Stimulated activated naive CD8-positive, alpha-beta T cell treated with anti-CD3 and anti-CD28 coated beads, Interleukin-15, Interleukin-2, amounts not matched to agents 100 ng/mL and 50 ng/mL, for 24 hours (primary cell): Measurements from ENCODE around the gene UNC79.

Source experiments
- H3K27ac Mint-ChIP-seq: one replicate; pipeline ENCODE4 v1.8.0; 2021; ENCODE audit warnings: mild to moderate bottlenecking, mixed read lengths
- H3K27me3 Mint-ChIP-seq: one replicate; pipeline ENCODE4 v1.8.0; 2021; ENCODE audit warnings: mixed read lengths
- H3K36me3 Mint-ChIP-seq: one replicate; pipeline ENCODE4 v1.8.0; 2021; ENCODE audit warnings: low read depth, mixed read lengths
- H3K4me1 Mint-ChIP-seq: one replicate; pipeline ENCODE4 v1.8.0; 2021; ENCODE audit warnings: low read depth, mixed read lengths
- H3K4me3 Mint-ChIP-seq: one replicate; pipeline ENCODE4 v1.8.0; 2021; ENCODE audit warnings: mild to moderate bottlenecking, mixed read lengths
- H3K9me3 Mint-ChIP-seq: one replicate; pipeline ENCODE4 v1.8.0; 2021; ENCODE audit warnings: mixed read lengths

The UNC79 gene

GRCh38 chr14:93737634-93738033, 306.9 kb downstream of the UNC79 start:
- no peaks in the 10 kb centered on the region for H3K36me3 Mint-ChIP-seq
- H3K27ac Mint-ChIP-seq = no peak overlapping the region
- H3K9me3 Mint-ChIP-seq = no peaks in the 10 kb centered on the region
- no peaks in the 10 kb centered on the region for H3K27me3 Mint-ChIP-seq
- no peak overlapping the region for H3K4me3 Mint-ChIP-seq
- no peaks in the 10 kb centered on the region for H3K4me1 Mint-ChIP-seq

GRCh38 chr14:93741556-93742230, 311.0 kb downstream of the UNC79 start:
- Mint-ChIP-seq H3K9me3 (no peaks in the 10 kb centered on the region), H3K27ac (no peak overlapping the region), H3K4me1 (no peaks in the 10 kb centered on the region), H3K4me3 (no peak overlapping the region), H3K36me3 (no peaks in the 10 kb centered on the region), H3K27me3 (no peaks in the 10 kb centered on the region)

- Mint-ChIP-seq H3K36me3 (no peaks in the 10 kb centered on the region), H3K27ac (no peak overlapping the region), H3K9me3 (no peaks in the 10 kb centered on the region), H3K4me1 (no peaks in the 10 kb centered on the region), H3K4me3 (no peak overlapping the region), H3K27me3 (no peaks in the 10 kb centered on the region)
Observed at GRCh38 chr14:93742761-93743160, 312.0 kb downstream of the UNC79 start.

GRCh38 chr14:93743270-93744060, 312.7 kb downstream of the UNC79 start:
- Mint-ChIP-seq H3K27ac (no peak overlapping the region), H3K4me3 (no peak overlapping the region), H3K27me3 (no peaks in the 10 kb centered on the region), H3K9me3 (no peaks in the 10 kb centered on the region), H3K36me3 (no peaks in the 10 kb centered on the region), H3K4me1 (no peaks in the 10 kb centered on the region)

- no peak overlapping the region for H3K4me3 Mint-ChIP-seq
- no peaks in the 10 kb centered on the region for H3K9me3 Mint-ChIP-seq
- H3K27ac Mint-ChIP-seq = no peak overlapping the region
- no peaks in the 10 kb centered on the region for H3K27me3 Mint-ChIP-seq
- H3K4me1 Mint-ChIP-seq = no peaks in the 10 kb centered on the region
- no peaks in the 10 kb centered on the region for H3K36me3 Mint-ChIP-seq
Observed at GRCh38 chr14:93744176-93744575, 313.4 kb downstream of the UNC79 start.

- H3K27me3 Mint-ChIP-seq = no peaks in the 10 kb centered on the region
- H3K4me1 Mint-ChIP-seq = no peaks in the 10 kb centered on the region
- no peaks in the 10 kb centered on the region for H3K9me3 Mint-ChIP-seq
- no peak overlapping the region for H3K4me3 Mint-ChIP-seq
- no peak overlapping the region for H3K27ac Mint-ChIP-seq
- H3K36me3 Mint-ChIP-seq = no peaks in the 10 kb centered on the region
Observed at GRCh38 chr14:93744876-93745275, 314.1 kb downstream of the UNC79 start.

- no peaks in the 10 kb centered on the region for H3K9me3 Mint-ChIP-seq
- no peaks in the 10 kb centered on the region for H3K4me1 Mint-ChIP-seq
- H3K27ac Mint-ChIP-seq = no peak overlapping the region
- H3K27me3 Mint-ChIP-seq = no peaks in the 10 kb centered on the region
- H3K4me3 Mint-ChIP-seq = no peak overlapping the region
- H3K36me3 Mint-ChIP-seq = no peaks in the 10 kb centered on the region
Observed at GRCh38 chr14:93745603-93746273, 315.0 kb downstream of the UNC79 start.

GRCh38 chr14:93747102-93747501, 316.4 kb downstream of the UNC79 start:
- H3K4me1 Mint-ChIP-seq = no peaks in the 10 kb centered on the region
- H3K36me3 Mint-ChIP-seq = no peaks in the 10 kb centered on the region
- H3K9me3 Mint-ChIP-seq = no peaks in the 10 kb centered on the region
- no peak overlapping the region for H3K27ac Mint-ChIP-seq
- H3K4me3 Mint-ChIP-seq = no peak overlapping the region
- no peaks in the 10 kb centered on the region for H3K27me3 Mint-ChIP-seq

- no peaks in the 10 kb centered on the region for H3K27me3 Mint-ChIP-seq
- H3K4me3 Mint-ChIP-seq = no peak overlapping the region
- H3K4me1 Mint-ChIP-seq = no peaks in the 10 kb centered on the region
- H3K36me3 Mint-ChIP-seq = no peaks in the 10 kb centered on the region
- H3K27ac Mint-ChIP-seq = no peak overlapping the region
- no peaks in the 10 kb centered on the region for H3K9me3 Mint-ChIP-seq
Observed at GRCh38 chr14:93747560-93747959, 316.8 kb downstream of the UNC79 start.

GRCh38 chr14:93748208-93749075, 317.7 kb downstream of the UNC79 start:
- H3K4me3 Mint-ChIP-seq = no peak overlapping the region
- H3K27me3 Mint-ChIP-seq = no peaks in the 10 kb centered on the region
- H3K9me3 Mint-ChIP-seq = no peaks in the 10 kb centered on the region
- H3K4me1 Mint-ChIP-seq = no peaks in the 10 kb centered on the region
- H3K36me3 Mint-ChIP-seq = no peaks in the 10 kb centered on the region
- H3K27ac Mint-ChIP-seq = no peak overlapping the region

GRCh38 chr14:93749076-93749420, 318.3 kb downstream of the UNC79 start:
- Mint-ChIP-seq H3K27ac (no peak overlapping the region), H3K27me3 (no peaks in the 10 kb centered on the region), H3K9me3 (no peaks in the 10 kb centered on the region), H3K4me1 (no peaks in the 10 kb centered on the region), H3K4me3 (no peak overlapping the region), H3K36me3 (no peaks in the 10 kb centered on the region)

GRCh38 chr14:93751946-93752655, 321.4 kb downstream of the UNC79 start:
- Mint-ChIP-seq H3K4me1 (no peaks in the 10 kb centered on the region), H3K4me3 (no peak overlapping the region), H3K27me3 (no peaks in the 10 kb centered on the region)

GRCh38 chr14:93752980-93753561, 322.3 kb downstream of the UNC79 start:
- Mint-ChIP-seq H3K27ac (no peak overlapping the region), H3K4me1 (no peaks in the 10 kb centered on the region), H3K9me3 (no peaks in the 10 kb centered on the region), H3K27me3 (no peaks in the 10 kb centered on the region), H3K36me3 (no peaks in the 10 kb centered on the region), H3K4me3 (no peak overlapping the region)

More at GRCh38 chr14:93751946-93752655, 321.4 kb downstream of the UNC79 start:
- Mint-ChIP-seq H3K9me3 (no peaks in the 10 kb centered on the region), H3K36me3 (no peaks in the 10 kb centered on the region), H3K27ac (no peak overlapping the region)

GRCh38 chr14:93753647-93754046, 322.9 kb downstream of the UNC79 start:
- Mint-ChIP-seq H3K27me3 (no peaks in the 10 kb centered on the region), H3K27ac (no peak overlapping the region), H3K4me3 (no peak overlapping the region), H3K4me1 (no peaks in the 10 kb centered on the region), H3K9me3 (no peaks in the 10 kb centered on the region), H3K36me3 (no peaks in the 10 kb centered on the region)
